K562 (cell line): Measurements from ENCODE around the gene NAT14. TPM values are rescaled to one million over a fixed set of nuclear protein-coding genes. Genes with fewer than 3 reads are reported as not detected.

ENCODE experiments used
- E2F5 ChIP-seq: sonication (generic); formaldehyde crosslinking; IDR thresholded peaks from 2 replicates; pipeline ENCODE4 v1.8.0; 2022; ENCODE audit warnings: mild to moderate bottlenecking, missing genetic modification reagents
- EGR1 ChIP-seq: fragments of 450-650 bp; conservative IDR thresholded peaks from 2 replicates; pipeline ENCODE4 v1.6.1; 2017; ENCODE audit warnings: mild to moderate bottlenecking
- GATA2 ChIP-seq: sonication (generic); formaldehyde crosslinking; IDR thresholded peaks from 2 replicates; pipeline ENCODE4 v1.4.0; 2020; ENCODE audit warnings: mild to moderate bottlenecking, missing genetic modification reagents
- IRF1 ChIP-seq: sonication (generic); formaldehyde crosslinking; IDR thresholded peaks from 2 replicates; pipeline ENCODE4 v1.8.0; 2022; ENCODE audit warnings: missing genetic modification reagents, mild to moderate bottlenecking, borderline replicate concordance
- NFE2 ChIP-seq: IDR thresholded peaks from 2 replicates; pipeline ENCODE4 v1.6.1; 2014; ENCODE audit warnings: antibody characterized with exemption, low read depth
- NR2F6 ChIP-seq: fragments of 450-650 bp; formaldehyde crosslinking; IDR thresholded peaks from 2 replicates; pipeline ENCODE4 v1.4.0; 2020; ENCODE audit warnings: mild to moderate bottlenecking
- PCBP1 ChIP-seq: fragments of 200-400 bp; formaldehyde crosslinking; IDR thresholded peaks from 2 replicates; pipeline ENCODE4 v1.6.1; 2018; ENCODE audit warnings: mild to moderate bottlenecking, low read depth, low read length; ENCODE audit not compliant: poor library complexity, severe bottlenecking
- RBBP5 ChIP-seq: fragments of 200-600 bp; sonication (generic); IDR thresholded peaks from 2 replicates; pipeline ENCODE4 v1.6.1; 2012; ENCODE audit warnings: borderline replicate concordance, mild to moderate bottlenecking, low read length, control low read depth, inconsistent platforms; ENCODE audit not compliant: insufficient read depth, poor library complexity, severe bottlenecking
- SRF ChIP-seq, 2 experiments: fragments of 250-450, 450-650 bp in 1 of 2; sonication (Bioruptor Pico) in 1 of 2; sonication (generic) in 1 of 2; formaldehyde crosslinking; IDR thresholded peaks; 2 replicates each; pipeline versions ENCODE4 v1.5.0 to v1.5.1; 2020 to 2022; ENCODE audit warnings: mild to moderate bottlenecking in 1 of 2, missing genetic modification reagents in 1 of 2
- TEAD1 ChIP-seq, 2 experiments: fragments of 450-650 bp in 1 of 2; sonication (generic) in 1 of 2; formaldehyde crosslinking; IDR thresholded peaks; 2 replicates each; pipeline versions ENCODE4 v1.4.0 to v1.8.0; 2020 to 2022; ENCODE audit warnings: mild to moderate bottlenecking in 2 of 2, missing genetic modification reagents in 1 of 2
- TRIM28 ChIP-seq: fragments of 450-650 bp; IDR thresholded peaks from 2 replicates; pipeline ENCODE4 v1.6.1; 2017
- UBTF ChIP-seq, 2 experiments: IDR thresholded peaks; 2 replicates each; pipeline ENCODE4 v1.6.1; 2012; ENCODE audit warnings: improper control_type of control experiment in 2 of 2, low read depth in 2 of 2, low read length in 2 of 2, borderline replicate concordance in 1 of 2
- USF1 ChIP-seq: sonication (generic); formaldehyde crosslinking; IDR thresholded peaks from 2 replicates; pipeline ENCODE4 v1.9.0; 2022; ENCODE audit warnings: mild to moderate bottlenecking, missing genetic modification reagents
- XRCC4 ChIP-seq: IDR thresholded peaks from one replicate; pipeline ENCODE4 v1.6.1; 2011; ENCODE audit not compliant: insufficient read depth, insufficient read length; ENCODE audit errors: extremely low read depth
- YBX1 ChIP-seq: fragments of 450-650 bp; IDR thresholded peaks from 2 replicates; pipeline ENCODE4 v1.7.1; 2016; ENCODE audit warnings: mild to moderate bottlenecking
- ZNF12 ChIP-seq: sonication (generic); formaldehyde crosslinking; IDR thresholded peaks from 2 replicates; pipeline ENCODE4 v1.4.0; 2020; ENCODE audit warnings: mild to moderate bottlenecking, missing genetic modification reagents
- ZNF583 ChIP-seq: fragments of 250-450 bp; sonication (Bioruptor Pico); IDR thresholded peaks from 2 replicates; pipeline ENCODE4 v1.4.0; 2020
- ZNF695 ChIP-seq: fragments of 450-650 bp; formaldehyde crosslinking; IDR thresholded peaks from 2 replicates; pipeline ENCODE4 v1.4.0; 2020; ENCODE audit warnings: mild to moderate bottlenecking, moderate library complexity
- polyA plus RNA-seq, 8 experiments: library from polyadenylated mRNA; depleted of rRNA in 4 of 8; stranded (reverse) in 5 of 8; unstranded in 3 of 8; fragments of >200 nt; fragmentation: Nextera tagmentation in 2 of 8; fragmentation: Illumina TruSeq in 1 of 8; extraction: Ambion mirVana in 2 of 8; extraction: Trizol in 1 of 8; gene quantifications; 2 replicates each; pipeline versions ENCODE4 v1.2.1 to v1.2.3, GENCODE V29; 2011 to 2014; ENCODE audit warnings: inconsistent platforms in 1 of 8, missing spikeins in 1 of 8
- total RNA-seq, 7 experiments: library from RNA; depleted of rRNA in 6 of 7; stranded (reverse); fragments of >200 nt in 6 of 7; fragmentation: Illumina TruSeq in 2 of 7; extraction: Trizol in 2 of 7; gene quantifications; 2 replicates each; pipeline versions ENCODE4 v1.2.1 to v1.2.3, GENCODE V29; 2011 to 2021; ENCODE audit warnings: low replicate concordance in 1 of 7
- TF ChIP-seq, protein P1 (sequence below): fragments of 250-450 bp; sonication (Bioruptor Pico); IDR thresholded peaks from 2 replicates; pipeline ENCODE4 v1.5.1; 2021; ENCODE audit warnings: mild to moderate bottlenecking
- TF ChIP-seq, protein P2 (sequence below): fragments of 450-650 bp; conservative IDR thresholded peaks from 2 replicates; pipeline ENCODE4 v1.6.1; 2016; ENCODE audit warnings: missing genetic modification characterization, low read depth, mild to moderate bottlenecking, control low read depth, missing compliant biosample characterization

NAT14 gene
- total and polyA plus RNA-seq, 9 of the 15 experiments (the other 6 are each of a cell fraction or from before 2014, with no cell fraction given) = 2.4 to 77.0 (median 26.7) TPM

- no peak for TF ChIP-seq ZNF695 (CRISPR knock-in tag)
- TF ChIP-seq E2F5 (CRISPR knock-in tag) = 0 out of 2 replicates have a peak, but pooled peaks have one; percentile 68
- peak; percentile 70 for TF ChIP-seq USF1
- no peak; a peak in 1 of 4 replicates for TF ChIP-seq TEAD1 (CRISPR knock-in tag; IDR thresholded peaks at IDR 0.05)
- TF ChIP-seq PCBP1 = peak; percentile 63
- no peak for TF ChIP-seq GATA2 (CRISPR knock-in tag)
- no peak; the same call in 1 of the 2 replicates for TF ChIP-seq ZNF583 (CRISPR knock-in tag)
- TF ChIP-seq EGR1 = peak; percentile 95
- no peak; a peak in 1 of 4 replicates for TF ChIP-seq SRF (CRISPR knock-in tag; IDR thresholded peaks at IDR 0.05)
- TF ChIP-seq NR2F6 (CRISPR knock-in tag) = no peak
- TF ChIP-seq, protein P1, sequence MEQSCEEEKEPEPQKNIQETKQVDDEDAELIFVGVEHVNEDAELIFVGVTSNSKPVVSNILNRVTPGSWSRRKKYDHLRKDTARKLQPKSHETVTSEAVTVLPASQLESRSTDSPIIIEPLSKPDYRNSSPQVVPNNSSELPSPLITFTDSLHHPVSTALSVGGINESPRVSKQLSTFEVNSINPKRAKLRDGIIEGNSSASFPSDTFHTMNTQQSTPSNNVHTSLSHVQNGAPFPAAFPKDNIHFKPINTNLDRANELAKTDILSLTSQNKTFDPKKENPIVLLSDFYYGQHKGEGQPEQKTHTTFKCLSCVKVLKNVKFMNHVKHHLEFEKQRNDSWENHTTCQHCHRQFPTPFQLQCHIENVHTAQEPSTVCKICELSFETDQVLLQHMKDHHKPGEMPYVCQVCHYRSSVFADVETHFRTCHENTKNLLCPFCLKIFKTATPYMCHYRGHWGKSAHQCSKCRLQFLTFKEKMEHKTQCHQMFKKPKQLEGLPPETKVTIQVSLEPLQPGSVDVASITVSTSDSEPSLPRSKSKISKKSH (CRISPR knock-in tag) = no peak
- no peak for TF ChIP-seq YBX1
- no peak for TF ChIP-seq XRCC4
- TF ChIP-seq UBTF (IDR thresholded peaks at IDR 0.05; ENCODE audit: borderline replicate concordance in 1 of 2, low read depth in 2 of 2, low read length in 2 of 2) = no peak
- TF ChIP-seq, protein P2, sequence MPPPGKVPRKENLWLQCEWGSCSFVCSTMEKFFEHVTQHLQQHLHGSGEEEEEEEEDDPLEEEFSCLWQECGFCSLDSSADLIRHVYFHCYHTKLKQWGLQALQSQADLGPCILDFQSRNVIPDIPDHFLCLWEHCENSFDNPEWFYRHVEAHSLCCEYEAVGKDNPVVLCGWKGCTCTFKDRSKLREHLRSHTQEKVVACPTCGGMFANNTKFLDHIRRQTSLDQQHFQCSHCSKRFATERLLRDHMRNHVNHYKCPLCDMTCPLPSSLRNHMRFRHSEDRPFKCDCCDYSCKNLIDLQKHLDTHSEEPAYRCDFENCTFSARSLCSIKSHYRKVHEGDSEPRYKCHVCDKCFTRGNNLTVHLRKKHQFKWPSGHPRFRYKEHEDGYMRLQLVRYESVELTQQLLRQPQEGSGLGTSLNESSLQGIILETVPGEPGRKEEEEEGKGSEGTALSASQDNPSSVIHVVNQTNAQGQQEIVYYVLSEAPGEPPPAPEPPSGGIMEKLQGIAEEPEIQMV = no peak
- no peak for TF ChIP-seq TRIM28
- TF ChIP-seq NFE2 = no peak
- TF ChIP-seq RBBP5 = no peak
- no peak for TF ChIP-seq ZNF12
- TF ChIP-seq IRF1 (CRISPR knock-in tag) = peak; percentile 85; the same call in 1 of the 2 replicates
Measured at GRCh38 chr19:55476100-55476775, 8.8 kb upstream of the NAT14 start, which contains the start of gene ZNF628 (continued).
